Omental fat pad (tissue), 4 donors: Measurements from ENCODE around the gene TRAF5. TPM values are rescaled to one million over a fixed set of nuclear protein-coding genes. Genes with fewer than 3 reads are reported as not detected.

Source experiments
- ATAC-seq: fragments of 150-250 bp; one replicate; pipeline ENCODE4 v1.9.1; 2016; ENCODE audit warnings: mild to moderate bottlenecking, moderate library complexity; ENCODE audit not compliant: low FRiP score
- DNase-seq: peaks from one replicate; pipeline ENCODE4 v3.0.0-alpha.2; 2019; ENCODE audit warnings: low spot score
- CTCF ChIP-seq, 3 donors: fragments of 450-650 bp; IDR thresholded peaks; one replicate each; pipeline ENCODE4 v1.5.1; 2016 to 2017; ENCODE audit warnings: antibody characterized with exemption in 3 of 3, mild to moderate bottlenecking in 3 of 3, moderate library complexity in 2 of 3
- total RNA-seq, 4 donors: library from RNA; depleted of rRNA; stranded (reverse); fragments of >200 nt; gene quantifications; one replicate each; pipeline ENCODE4 v1.1.0, GENCODE V29; 2016

Gene TRAF5
- total RNA-seq, 4 donors from 2014 or later, result 14.8 to 24.5 (median 18.7) TPM

DNA sequence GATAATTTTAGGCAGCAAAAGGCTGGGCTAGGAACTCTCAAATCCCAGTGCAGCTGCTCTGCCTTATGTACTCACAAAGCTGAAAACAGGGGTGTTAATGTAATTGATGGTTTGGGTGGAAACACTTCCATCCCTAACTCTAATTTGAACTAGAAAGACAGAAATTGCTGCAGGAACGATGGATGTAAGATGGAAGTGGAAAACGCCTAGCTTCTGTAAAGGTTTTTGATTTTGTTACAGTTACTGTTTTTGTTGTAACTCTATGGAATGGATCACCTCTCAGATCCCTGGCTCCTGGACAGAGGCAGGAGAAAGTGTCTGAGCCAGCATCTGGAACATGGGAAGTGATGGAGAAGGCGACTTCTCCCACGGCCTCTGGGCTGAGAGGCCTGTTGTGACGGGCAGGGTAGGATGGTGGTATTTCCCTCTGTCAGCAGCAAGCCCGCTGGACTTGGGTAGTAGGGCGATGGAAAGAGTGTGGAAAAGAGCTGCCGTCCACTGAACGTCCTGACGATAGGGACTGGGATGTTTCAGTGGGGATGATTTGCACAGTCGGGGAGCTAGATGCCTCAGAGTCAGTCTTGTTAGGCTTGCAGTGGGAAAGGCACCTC, 1.6 kb downstream of the TRAF5 start:
- no peak for TF ChIP-seq CTCF (IDR thresholded peaks at IDR 0.05)
- ATAC-seq (no peak), DNase-seq (no peak)

GRCh38 chr1:211328866-211329475, 2.3 kb downstream of the TRAF5 start:
- no peak for ATAC-seq
- no peak for TF ChIP-seq CTCF (IDR thresholded peaks at IDR 0.05)
- no peak for DNase-seq

DNA sequence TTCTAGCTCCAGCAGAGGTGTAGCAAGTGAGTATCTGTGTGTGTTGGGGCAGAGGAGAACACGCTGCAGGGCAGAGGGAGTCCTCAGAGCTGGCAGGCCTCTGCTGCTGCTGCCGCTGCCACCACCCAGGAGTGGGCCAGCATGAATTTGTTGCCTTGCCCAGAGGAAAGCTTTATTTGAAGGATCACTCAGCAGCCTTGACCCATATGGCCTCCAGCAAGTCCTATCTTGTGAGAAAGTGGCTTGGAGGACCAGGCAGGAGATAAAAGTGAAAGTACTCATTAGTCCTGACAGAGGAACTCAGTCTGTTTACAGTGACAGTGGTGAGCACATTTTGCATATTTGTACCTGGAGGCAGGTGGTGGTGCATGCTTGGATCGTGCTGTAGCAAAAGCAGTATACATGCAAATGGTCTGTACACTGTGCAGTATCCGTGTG, 3.1 kb downstream of the TRAF5 start:
- no peak for DNase-seq
- no peak for ATAC-seq
- TF ChIP-seq CTCF (IDR thresholded peaks at IDR 0.05), result no peak

DNA sequence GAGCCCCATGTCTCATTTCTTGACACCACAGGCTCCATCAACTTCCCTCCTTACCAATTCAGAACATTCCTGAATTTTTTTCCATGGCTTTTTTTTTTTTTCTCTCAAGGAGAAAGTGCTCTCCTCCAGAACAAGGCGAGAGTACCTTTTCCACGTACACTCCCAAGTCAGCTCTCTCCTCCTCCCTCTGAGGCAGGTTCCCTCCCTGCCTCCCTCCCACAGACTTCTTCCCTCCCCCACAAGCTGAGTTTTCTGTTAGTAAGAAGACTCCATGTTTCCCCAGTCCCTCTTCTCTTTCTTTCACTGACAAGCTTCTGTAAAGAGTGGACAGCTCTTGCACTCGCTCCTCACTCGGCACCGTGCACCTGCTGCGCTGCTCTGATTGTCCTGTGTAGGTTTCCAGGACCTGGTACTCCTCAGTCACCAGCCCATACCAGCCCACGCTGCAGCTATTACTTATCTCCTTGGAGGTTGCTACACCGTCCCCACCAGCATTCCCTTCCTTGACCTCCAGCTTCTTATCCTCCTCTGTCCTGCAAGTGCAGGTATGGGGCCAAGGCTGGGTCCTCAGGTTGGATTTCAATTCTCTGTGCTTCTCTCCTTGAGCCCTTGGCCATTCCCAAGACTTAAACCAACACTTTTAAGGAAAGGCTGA, 3.8 kb downstream of the TRAF5 start:
- no peak for ATAC-seq
- DNase-seq, result no peak
- TF ChIP-seq CTCF (IDR thresholded peaks at IDR 0.05), result no peak

DNA sequence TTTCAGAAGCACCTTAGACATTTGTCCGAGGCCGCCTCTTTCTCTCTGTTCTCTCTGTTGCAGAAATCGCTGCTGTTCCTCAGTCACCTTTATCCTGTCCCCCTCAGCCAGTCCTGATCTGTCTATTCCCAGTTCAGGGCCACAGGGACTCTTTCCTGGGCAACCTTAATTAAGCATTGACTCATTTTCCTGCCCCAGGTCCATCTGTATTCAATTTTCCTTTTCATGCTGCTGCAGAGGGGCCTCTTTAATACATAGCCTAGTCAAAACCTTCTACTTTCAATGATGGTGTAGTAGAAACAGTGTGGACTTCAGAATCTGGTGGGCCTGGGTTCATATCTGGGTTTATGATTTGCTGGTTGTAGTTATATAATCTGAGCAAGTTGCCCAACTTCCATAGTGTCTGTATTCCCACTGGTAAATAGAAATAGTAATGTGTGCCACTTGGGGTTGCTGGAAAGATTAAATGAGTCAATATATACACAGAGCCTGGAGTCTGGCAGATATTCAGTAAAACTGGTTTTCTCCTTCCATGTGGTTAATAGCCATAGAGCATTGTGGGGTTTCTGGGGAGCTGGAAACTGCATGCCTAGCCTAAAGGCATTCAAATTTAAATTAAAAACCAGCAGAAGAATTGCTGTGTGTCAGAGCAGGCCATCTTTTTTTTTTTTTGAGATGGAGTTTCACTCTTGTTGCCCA, 4.5 kb downstream of the TRAF5 start:
- DNase-seq (no peak), ATAC-seq (no peak)
- TF ChIP-seq CTCF (IDR thresholded peaks at IDR 0.05), result no peak

DNA sequence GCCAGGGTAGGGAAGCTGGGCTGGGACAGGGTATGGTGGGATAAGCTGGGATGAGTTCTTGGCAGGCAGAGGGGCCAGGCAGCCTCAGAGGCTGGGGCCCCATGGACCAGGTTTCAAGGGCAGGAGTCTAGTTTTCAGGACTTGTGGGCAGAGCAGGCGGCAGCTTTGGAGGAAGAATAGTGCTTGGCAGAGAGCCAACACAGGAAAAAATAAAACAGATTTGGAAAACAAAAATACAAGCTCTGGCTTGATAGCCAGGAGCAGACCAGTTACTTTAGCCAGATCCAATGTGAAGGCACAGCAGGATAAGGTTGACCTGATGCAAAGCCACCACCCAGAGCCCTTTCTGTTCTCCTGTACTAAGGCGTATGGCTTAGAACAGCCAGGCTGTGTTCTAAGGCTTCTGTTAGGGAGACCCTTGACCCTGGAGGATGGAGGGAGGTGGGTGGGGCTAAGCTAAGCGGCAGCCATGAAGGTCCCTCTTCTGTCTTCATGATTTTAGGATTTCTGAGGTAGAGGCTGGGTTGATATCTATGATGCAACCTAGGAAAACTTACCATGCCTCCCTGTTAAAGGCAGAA, 5.5 kb downstream of the TRAF5 start:
- no peak for TF ChIP-seq CTCF (IDR thresholded peaks at IDR 0.05)
- ATAC-seq, result peak; percentile 9

More for the DNA sequence above, 5.5 kb downstream of the TRAF5 start:
- DNase-seq, result no peak
